GM23248 (cell line): ENCODE data around the gene DENND2C.

Experiments used
- EZH2 ChIP-seq: fragments of 200-600 bp; sonication (generic); IDR thresholded peaks from 2 replicates; pipeline ENCODE4 v1.6.1; 2018; ENCODE audit warnings: antibody characterized with exemption, mild to moderate bottlenecking; ENCODE audit not compliant: insufficient read depth, poor library complexity, severe bottlenecking
- EZH2phosphoT487 ChIP-seq: fragments of 200-600 bp; sonication (generic); IDR thresholded peaks from 2 replicates; pipeline ENCODE4 v1.6.1; 2018; ENCODE audit warnings: antibody characterized with exemption, moderate library complexity, mild to moderate bottlenecking, low read depth; ENCODE audit not compliant: insufficient read depth

GRCh38 chr1:114710360-114710759 is 40.5 kb upstream of the DENND2C start:
- TF ChIP-seq EZH2 = no peak
- no peak for TF ChIP-seq EZH2phosphoT487
